ENCODE measurements around the gene ALG1. TPM values are rescaled to one million over a fixed set of nuclear protein-coding genes. Genes with fewer than 3 reads are reported as not detected.

ALG1 gene
- 8.3 TPM for total RNA-seq
- long read RNA-seq, transcript ALG1-201 (13 exons, 2,132 nt): major isoform, 12 of 18 reads
- long read RNA-seq, partial matches to known transcripts: 0 of 18 reads
- long read RNA-seq, other reads (novel, unspliced or antisense): 6 of 18 reads

GRCh38 chr16:5071681-5072333 is at the start of gene ALG1:
Gene ALG1 (plus strand): TSS chr16:5071843. CDS start chr16:5071850, 7 bp downstream.
- ATAC-seq (peak; percentile 96), DNase-seq (peak; percentile 95)
- intact Hi-C loops (cut with micrococcal nuclease): no loop called here

GRCh38 chr16:5022521-5022920 is 49.1 kb upstream of the ALG1 start:
- ATAC-seq: no peak
- DNase-seq: no peak
- intact Hi-C loops (cut with micrococcal nuclease): no loop called here

GRCh38 chr16:5024632-5025031 is 47.0 kb upstream of the ALG1 start:
- intact Hi-C loops (cut with micrococcal nuclease): no loop called here
- DNase-seq: no peak
- ATAC-seq: peak; percentile 63

- peak; percentile 70 for DNase-seq
- peak; percentile 70 for ATAC-seq
- intact Hi-C loops (cut with micrococcal nuclease): no loop called here
Observed at GRCh38 chr16:5025171-5025632, 46.4 kb upstream of the ALG1 start.

- intact Hi-C loops (cut with micrococcal nuclease): no loop called here
- DNase-seq: no peak
- ATAC-seq: no peak
Observed at GRCh38 chr16:5026664-5027063, 45.0 kb upstream of the ALG1 start.

- intact Hi-C loops (cut with micrococcal nuclease): no loop called here
- ATAC-seq (no peak), DNase-seq (no peak)
Observed at GRCh38 chr16:5027086-5027485, 44.6 kb upstream of the ALG1 start.

- ATAC-seq (no peak), DNase-seq (no peak)
- intact Hi-C loops (cut with micrococcal nuclease): no loop called here
Observed at GRCh38 chr16:5027575-5028235, 43.9 kb upstream of the ALG1 start.

- intact Hi-C loops (cut with micrococcal nuclease): no loop called here
- ATAC-seq (no peak), DNase-seq (no peak)
Observed at GRCh38 chr16:5028950-5029475, 42.6 kb upstream of the ALG1 start.

- DNase-seq (no peak), ATAC-seq (no peak)
- intact Hi-C loops (cut with micrococcal nuclease): no loop called here
Observed at GRCh38 chr16:5030251-5030870, 41.3 kb upstream of the ALG1 start.

GRCh38 chr16:5031601-5032000 is 40.0 kb upstream of the ALG1 start:
- ATAC-seq (no peak), DNase-seq (no peak)
- intact Hi-C loops (cut with micrococcal nuclease): no loop called here

GRCh38 chr16:5032748-5033167 is 38.9 kb upstream of the ALG1 start:
- DNase-seq: no peak
- intact Hi-C loops (cut with micrococcal nuclease): no loop called here
- no peak for ATAC-seq

GRCh38 chr16:5033256-5034166 is 38.1 kb upstream of the ALG1 start, which contains the start of gene NAGPA:
Gene NAGPA (minus strand): TSS chr16:5033935. CDS start chr16:5033914, 21 bp downstream.
- DNase-seq: peak; percentile 95
- intact Hi-C loops (cut with micrococcal nuclease): no loop called here
- peak; percentile 95 for ATAC-seq

- intact Hi-C loops (cut with micrococcal nuclease): no loop called here
- DNase-seq: no peak
- ATAC-seq: no peak
Observed at GRCh38 chr16:5034167-5034523, 37.5 kb upstream of the ALG1 start.

GRCh38 chr16:5035909-5036227 is 35.8 kb upstream of the ALG1 start:
- intact Hi-C loops (cut with micrococcal nuclease): no loop called here
- DNase-seq: no peak

GRCh38 chr16:5036228-5037156 is 35.2 kb upstream of the ALG1 start:
- DNase-seq: no peak
- intact Hi-C loops (cut with micrococcal nuclease): no loop called here
- ATAC-seq: no peak

More at GRCh38 chr16:5035909-5036227, 35.8 kb upstream of the ALG1 start:
- no peak for ATAC-seq

- intact Hi-C loops (cut with micrococcal nuclease): no loop called here
- DNase-seq (no peak), ATAC-seq (no peak)
Observed at GRCh38 chr16:5040451-5040850, 31.2 kb upstream of the ALG1 start.

GRCh38 chr16:5041600-5042133 is 30.0 kb upstream of the ALG1 start:
- intact Hi-C loops (cut with micrococcal nuclease): no loop called here
- no peak for DNase-seq
- no peak for ATAC-seq
